Measurements from ENCODE around the gene PLA2G4D. TPM values are rescaled to one million over a fixed set of nuclear protein-coding genes. Genes with fewer than 3 reads are reported as not detected.

PLA2G4D gene
- total RNA-seq, 3 donors from 2014 or later (not counting 1 experiment from before 2014, with no cell fraction given) = not detected

GRCh38 chr15:42048080-42048820, 46.1 kb downstream of the PLA2G4D start:
- Histone ChIP-seq H3K9me3 (ENCODE audit: control insufficient read depth, insufficient read depth, low read length) (no peaks in the 10 kb centered on the region), H3K27me3 (ENCODE audit: control insufficient read depth, insufficient read depth, low read length) (no peaks in the 10 kb centered on the region), H3K4me3 (ENCODE audit: low read length) (no peak overlapping the region), H3K27ac (ENCODE audit: low read length) (no peak overlapping the region), H3K4me1 (ENCODE audit: control insufficient read depth, insufficient read depth, low read length) (no peaks in the 10 kb centered on the region), H3K36me3 (ENCODE audit: control insufficient read depth, insufficient read depth, low read length) (no peaks in the 10 kb centered on the region)
- no peak overlapping the region for H3K27ac Mint-ChIP-seq
- ATAC-seq = no peak
- TF ChIP-seq CTCF (IDR thresholded peaks at IDR 0.05) = no peak
- H3K36me3 Mint-ChIP-seq = no peaks in the 10 kb centered on the region
- no peak overlapping the region for H3K4me3 Mint-ChIP-seq
- no peaks in the 10 kb centered on the region for H3K9me3 Mint-ChIP-seq
- DNase-seq = no peak
- intact Hi-C loops (cut with micrococcal nuclease) = no loop called here
- H3K27me3 Mint-ChIP-seq (ENCODE audit: low read depth in 2 of 2) = peaks cover 12 to 15% of the 10 kb centered on the region in 2 donors
- no peaks in the 10 kb centered on the region for H3K4me1 Mint-ChIP-seq
- 92% methylated on average over 8 of the region's 9 CpGs for WGBS (ENCODE audit: insufficient coverage)

- H3K36me3 ChIP-seq (ENCODE audit: control insufficient read depth, insufficient read depth, low read length) = no peaks in the 10 kb centered on the region
- no peak overlapping the region for H3K4me3 Mint-ChIP-seq
- intact Hi-C loops (cut with micrococcal nuclease) = no loop called here
- H3K4me1 Mint-ChIP-seq = no peaks in the 10 kb centered on the region
- H3K27me3 Mint-ChIP-seq (ENCODE audit: low read depth in 2 of 2) = peaks cover 2 to 7% of the 10 kb centered on the region in 2 donors
- DNase-seq (no peak), ATAC-seq (no peak)
- no peak overlapping the region for H3K27ac Mint-ChIP-seq
- no peaks in the 10 kb centered on the region for H3K4me1 ChIP-seq (ENCODE audit: control insufficient read depth, insufficient read depth, low read length)
- TF ChIP-seq CTCF (IDR thresholded peaks at IDR 0.05) = no peak
- 92% methylated on average over 2 of the region's 2 CpGs for WGBS (ENCODE audit: insufficient coverage)
- H3K9me3 Mint-ChIP-seq = no peaks in the 10 kb centered on the region
- H3K4me3 ChIP-seq (ENCODE audit: low read length) = no peak overlapping the region
- no peaks in the 10 kb centered on the region for H3K36me3 Mint-ChIP-seq
- no peaks in the 10 kb centered on the region for H3K27me3 ChIP-seq (ENCODE audit: control insufficient read depth, insufficient read depth, low read length)
- H3K9me3 ChIP-seq (ENCODE audit: control insufficient read depth, insufficient read depth, low read length) = no peaks in the 10 kb centered on the region
- no peak overlapping the region for H3K27ac ChIP-seq (ENCODE audit: low read length)
Measured at GRCh38 chr15:42046597-42046996, 47.8 kb downstream of the PLA2G4D start.

GRCh38 chr15:42045211-42045615, 49.1 kb downstream of the PLA2G4D start:
- intact Hi-C loops (cut with micrococcal nuclease) = no loop called here
- no peaks in the 10 kb centered on the region for H3K36me3 ChIP-seq (ENCODE audit: control insufficient read depth, insufficient read depth, low read length)
- H3K9me3 Mint-ChIP-seq = no peaks in the 10 kb centered on the region
- WGBS (ENCODE audit: insufficient coverage) = 82% methylated on average over 8 of the region's 8 CpGs
- no peaks in the 10 kb centered on the region for H3K4me1 ChIP-seq (ENCODE audit: control insufficient read depth, insufficient read depth, low read length)
- H3K27ac Mint-ChIP-seq = no peak overlapping the region
- H3K27me3 Mint-ChIP-seq (ENCODE audit: low read depth in 2 of 2) = peaks cover 8 to 9% of the 10 kb centered on the region in 2 donors
- no peak for TF ChIP-seq CTCF (IDR thresholded peaks at IDR 0.05)
- H3K36me3 Mint-ChIP-seq = no peaks in the 10 kb centered on the region
- H3K4me3 Mint-ChIP-seq = no peak overlapping the region
- H3K4me1 Mint-ChIP-seq = no peaks in the 10 kb centered on the region
- no peak overlapping the region for H3K27ac ChIP-seq (ENCODE audit: low read length)
- H3K27me3 ChIP-seq (ENCODE audit: control insufficient read depth, insufficient read depth, low read length) = no peaks in the 10 kb centered on the region
- H3K9me3 ChIP-seq (ENCODE audit: control insufficient read depth, insufficient read depth, low read length) = no peaks in the 10 kb centered on the region
- no peak for ATAC-seq
- H3K4me3 ChIP-seq (ENCODE audit: low read length) = no peak overlapping the region
- no peak for DNase-seq

All from natural killer cell (primary cell).